ENCODE results near the gene ASB12. TPM values are rescaled to one million over a fixed set of nuclear protein-coding genes. Genes with fewer than 3 reads are reported as not detected.

Gene ASB12
- total and polyA plus RNA-seq, 2 donors (not counting 3 experiments of a cell fraction or from before 2014, with no cell fraction given) = 0.11 TPM; not detected in 1

GRCh38 chrX:64198036-64198435 lies 32.4 kb downstream of the ASB12 start:
- FAIRE-seq = no peak
- POLR2A ChIA-PET = no interaction called here
- no TSS peak for BruUV-seq (replicated peaks)

GRCh38 chrX:64196606-64197005 lies 33.8 kb downstream of the ASB12 start:
- H4K20me1 ChIP-seq (replicated peaks; ENCODE audit: control insufficient read depth, extremely low read depth, insufficient read depth, low read length) = no peaks in the 10 kb centered on the region

More at GRCh38 chrX:64198036-64198435, 32.4 kb downstream of the ASB12 start:
- CTCF ChIA-PET = no interaction called here
- DNase-seq (ENCODE audit: low read depth, low spot score) = no peak
- Histone ChIP-seq H3K4me2 (ENCODE audit: insufficient read depth, low read length) (no peak overlapping the region), H3K79me2 (ENCODE audit: control insufficient read depth, insufficient read depth, low read length) (no peaks in the 10 kb centered on the region), H3K27me3 (ENCODE audit: control insufficient read depth in 2 of 2, insufficient read depth in 2 of 2, low read length in 2 of 2) (no peaks in the 10 kb centered on the region), H3K27ac (ENCODE audit: insufficient read depth, low read depth, low read length) (no peak overlapping the region), H3K9ac (replicated peaks; ENCODE audit: extremely low read depth, insufficient read depth, low read length) (no peak overlapping the region), H3K4me3 (replicated peaks in 1 of 3; ENCODE audit: insufficient read depth in 1 of 3, low read depth in 1 of 3, low read length in 3 of 3) (no peak overlapping the region), H3K9me3 (replicated peaks; ENCODE audit: control insufficient read depth, insufficient read depth, low read length) (no peaks in the 10 kb centered on the region), H3K36me3 (ENCODE audit: control insufficient read depth in 2 of 2, extremely low read depth in 1 of 2, insufficient read depth in 2 of 2, low read length in 2 of 2) (no peaks in the 10 kb centered on the region), H3K9me1 (replicated peaks; ENCODE audit: control insufficient read depth, extremely low read depth, insufficient read depth, low read length) (no peaks in the 10 kb centered on the region), H3K4me1 (ENCODE audit: control insufficient read depth, extremely low read depth, insufficient read depth, low read length) (no peaks in the 10 kb centered on the region), H2AFZ (ENCODE audit: low read depth, low read length) (no peak overlapping the region), H4K20me1 (replicated peaks; ENCODE audit: control insufficient read depth, extremely low read depth, insufficient read depth, low read length) (no peaks in the 10 kb centered on the region)
- intact Hi-C loops (cut with micrococcal nuclease) = no loop called here
- dilution Hi-C loops (cut with MboI; ENCODE audit: extremely low pct_ligation_motif_present, low sequenced_read_pairs) = no loop called here
- TF ChIP-seq JUN (IDR thresholded peaks at IDR 0.05; ENCODE audit: borderline replicate concordance, insufficient read depth, insufficient read length, low read depth) (no peak), POLR2AphosphoS5 (IDR thresholded peaks at IDR 0.05; ENCODE audit: insufficient read depth, low read depth, low read length) (no peak)

More at GRCh38 chrX:64196606-64197005, 33.8 kb downstream of the ASB12 start:
- no peaks in the 10 kb centered on the region for H3K36me3 ChIP-seq (ENCODE audit: control insufficient read depth in 2 of 2, extremely low read depth in 1 of 2, insufficient read depth in 2 of 2, low read length in 2 of 2)
- no peak overlapping the region for H2AFZ ChIP-seq (ENCODE audit: low read depth, low read length)
- intact Hi-C loops (cut with micrococcal nuclease) = no loop called here
- H3K9me1 ChIP-seq (replicated peaks; ENCODE audit: control insufficient read depth, extremely low read depth, insufficient read depth, low read length) = no peaks in the 10 kb centered on the region
- CTCF ChIA-PET = no interaction called here
- BruUV-seq (replicated peaks) = no TSS peak
- H3K27ac ChIP-seq (ENCODE audit: insufficient read depth, low read depth, low read length) = no peak overlapping the region
- H3K79me2 ChIP-seq (ENCODE audit: control insufficient read depth, insufficient read depth, low read length) = no peaks in the 10 kb centered on the region
- dilution Hi-C loops (cut with MboI; ENCODE audit: extremely low pct_ligation_motif_present, low sequenced_read_pairs) = no loop called here
- no peaks in the 10 kb centered on the region for H3K27me3 ChIP-seq (ENCODE audit: control insufficient read depth in 2 of 2, insufficient read depth in 2 of 2, low read length in 2 of 2)
- H3K9ac ChIP-seq (replicated peaks; ENCODE audit: extremely low read depth, insufficient read depth, low read length) = no peak overlapping the region
- H3K4me3 ChIP-seq (replicated peaks in 1 of 3; ENCODE audit: insufficient read depth in 1 of 3, low read depth in 1 of 3, low read length in 3 of 3) = no peak overlapping the region
- TF ChIP-seq JUN (IDR thresholded peaks at IDR 0.05; ENCODE audit: borderline replicate concordance, insufficient read depth, insufficient read length, low read depth) (no peak), GATA2 (IDR thresholded peaks at IDR 0.05; ENCODE audit: insufficient read depth, insufficient read length, low read depth, low read length) (no peak), MAX (IDR thresholded peaks at IDR 0.05; ENCODE audit: insufficient read depth, insufficient read length) (no peak), MYC (IDR thresholded peaks at IDR 0.05; ENCODE audit: low read depth, low read length) (no peak), EZH2 (IDR thresholded peaks at IDR 0.05; ENCODE audit: borderline replicate concordance, low read depth, low read length, severe bottlenecking) (no peak), POLR2AphosphoS5 (IDR thresholded peaks at IDR 0.05; ENCODE audit: insufficient read depth, low read depth, low read length) (no peak), FOS (IDR thresholded peaks at IDR 0.05; ENCODE audit: borderline replicate concordance, insufficient read depth, low read length) (no peak), POLR2A (IDR thresholded peaks at IDR 0.05; ENCODE audit: low read depth, low read length) (no peak)
- TF ChIP-seq, protein P1, sequence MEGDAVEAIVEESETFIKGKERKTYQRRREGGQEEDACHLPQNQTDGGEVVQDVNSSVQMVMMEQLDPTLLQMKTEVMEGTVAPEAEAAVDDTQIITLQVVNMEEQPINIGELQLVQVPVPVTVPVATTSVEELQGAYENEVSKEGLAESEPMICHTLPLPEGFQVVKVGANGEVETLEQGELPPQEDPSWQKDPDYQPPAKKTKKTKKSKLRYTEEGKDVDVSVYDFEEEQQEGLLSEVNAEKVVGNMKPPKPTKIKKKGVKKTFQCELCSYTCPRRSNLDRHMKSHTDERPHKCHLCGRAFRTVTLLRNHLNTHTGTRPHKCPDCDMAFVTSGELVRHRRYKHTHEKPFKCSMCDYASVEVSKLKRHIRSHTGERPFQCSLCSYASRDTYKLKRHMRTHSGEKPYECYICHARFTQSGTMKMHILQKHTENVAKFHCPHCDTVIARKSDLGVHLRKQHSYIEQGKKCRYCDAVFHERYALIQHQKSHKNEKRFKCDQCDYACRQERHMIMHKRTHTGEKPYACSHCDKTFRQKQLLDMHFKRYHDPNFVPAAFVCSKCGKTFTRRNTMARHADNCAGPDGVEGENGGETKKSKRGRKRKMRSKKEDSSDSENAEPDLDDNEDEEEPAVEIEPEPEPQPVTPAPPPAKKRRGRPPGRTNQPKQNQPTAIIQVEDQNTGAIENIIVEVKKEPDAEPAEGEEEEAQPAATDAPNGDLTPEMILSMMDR (IDR thresholded peaks at IDR 0.05; ENCODE audit: extremely low read depth in 1 of 2, insufficient read depth in 1 of 2, low read depth in 1 of 2, low read length in 2 of 2) = no peak
- POLR2A ChIA-PET = no interaction called here
- H3K9me3 ChIP-seq (replicated peaks; ENCODE audit: control insufficient read depth, insufficient read depth, low read length) = no peaks in the 10 kb centered on the region
- DNase-seq (ENCODE audit: low read depth, low spot score) (no peak), FAIRE-seq (no peak)
- no peaks in the 10 kb centered on the region for H3K4me1 ChIP-seq (ENCODE audit: control insufficient read depth, extremely low read depth, insufficient read depth, low read length)
- no peak overlapping the region for H3K4me2 ChIP-seq (ENCODE audit: insufficient read depth, low read length)
